Ramos (cell line): ENCODE results near the gene ABHD8.

ENCODE experiments used
- in situ Hi-C: fragments of 300-500 bp; cut with MboI; formaldehyde crosslinking; loops from one replicate; pipeline ENCODE4 v1.14.3; 2022; ENCODE audit warnings: low sequenced_read_pairs; ENCODE audit not compliant: unreplicated experiment

Gene ABHD8

DNA sequence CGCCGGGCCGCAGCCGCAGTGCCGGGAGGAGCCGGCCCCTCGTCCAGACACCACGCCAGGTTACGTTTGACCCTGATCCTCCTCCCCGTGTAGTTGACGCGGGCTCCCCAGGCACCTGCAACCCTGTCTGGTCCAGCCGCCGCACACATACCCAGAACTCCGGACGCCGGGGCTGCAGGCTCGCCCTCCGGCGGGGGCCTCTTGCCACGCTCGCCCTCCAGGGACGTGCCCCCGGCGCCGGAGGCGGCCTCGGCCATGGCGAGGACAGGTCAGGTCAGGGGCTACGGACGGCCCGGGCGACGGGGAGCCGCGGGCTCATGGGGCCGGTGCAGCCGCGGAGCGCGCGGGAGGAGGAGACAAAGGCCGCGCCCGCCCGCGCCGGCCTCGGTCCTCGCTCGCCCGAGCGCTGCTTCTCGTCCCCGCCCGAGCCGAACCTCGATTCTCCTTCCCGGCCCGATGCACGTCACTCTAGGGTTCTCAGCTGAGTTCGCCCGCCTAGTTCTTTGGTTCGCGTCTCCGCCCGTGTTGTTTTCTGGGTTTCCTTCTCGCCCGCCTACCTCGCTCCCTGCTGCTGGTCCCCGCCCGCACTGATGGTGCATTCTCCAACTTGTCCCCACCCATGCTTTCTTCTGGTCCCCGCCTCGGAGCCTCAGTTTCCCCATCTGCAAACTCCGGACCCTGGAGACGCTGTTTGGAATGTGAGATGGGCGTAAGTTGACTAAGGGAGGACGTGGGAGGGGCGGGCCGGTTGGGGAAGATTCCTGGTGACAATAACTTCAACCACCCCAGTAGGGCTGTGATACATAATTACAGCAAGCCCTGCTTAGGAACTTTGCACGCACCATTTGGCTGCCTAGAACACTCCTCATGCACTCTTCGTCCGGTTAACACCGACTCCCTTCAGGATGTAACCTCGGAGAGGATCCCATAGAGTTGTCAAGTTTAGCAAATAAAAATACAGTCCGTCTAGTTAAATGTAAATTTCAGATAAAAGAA lies 31.5 kb upstream of the ABHD8 start, which contains the start of gene ANO8:
Gene ANO8, minus strand, starts transcription at position 442 of the 996 bp plus-strand sequence. Its CDS starts 185 bp downstream, at position 257.
- in situ Hi-C loops: no loop called here

GRCh38 chr19:17333611-17334413 lies 30.6 kb upstream of the ABHD8 start:
- in situ Hi-C loops: no loop called here

DNA sequence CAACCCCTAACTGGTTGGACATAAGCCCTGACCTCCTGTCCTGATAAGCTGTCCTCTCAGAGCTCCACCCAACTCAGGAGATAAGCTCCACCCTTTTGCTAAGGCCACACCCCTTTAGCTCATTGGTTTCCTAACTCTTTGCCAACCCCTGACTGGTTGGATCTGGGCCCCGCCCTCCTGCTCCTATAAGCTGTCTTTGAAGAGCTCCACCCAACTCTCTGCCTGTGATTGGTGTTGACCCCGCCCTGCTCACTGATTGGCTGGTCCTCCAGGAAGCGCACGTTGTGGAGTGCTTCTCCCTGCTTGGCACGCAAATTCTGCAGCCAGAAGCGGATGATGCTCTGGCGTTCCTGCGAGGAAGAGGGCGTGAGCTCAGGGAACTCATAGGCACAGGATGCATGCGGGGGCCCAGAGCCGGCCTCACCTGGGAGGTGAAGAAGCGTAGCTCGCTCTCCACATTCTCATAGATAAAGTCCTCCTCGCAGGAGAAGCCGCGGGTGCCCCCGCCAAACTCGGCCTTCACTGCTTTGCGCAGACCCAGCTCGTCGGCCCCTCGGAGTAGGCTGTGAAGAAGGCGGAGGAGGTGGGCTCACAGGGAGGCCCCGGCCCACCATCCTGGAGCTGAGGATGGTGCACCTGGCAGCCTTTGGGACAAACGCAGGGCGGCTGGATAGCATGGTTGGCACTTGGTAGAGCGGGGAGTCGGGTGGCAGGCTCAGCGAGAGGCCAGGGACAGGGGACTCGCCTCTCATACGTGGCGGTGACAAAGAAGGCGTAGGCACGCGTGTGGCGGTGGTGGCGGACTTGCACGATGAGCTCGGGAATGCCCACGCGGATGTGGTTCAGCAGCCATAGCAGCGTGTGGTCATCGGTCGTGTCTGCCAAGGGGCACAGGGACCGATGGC lies 29.7 kb upstream of the ABHD8 start:
- in situ Hi-C loops: no loop called here

DNA sequence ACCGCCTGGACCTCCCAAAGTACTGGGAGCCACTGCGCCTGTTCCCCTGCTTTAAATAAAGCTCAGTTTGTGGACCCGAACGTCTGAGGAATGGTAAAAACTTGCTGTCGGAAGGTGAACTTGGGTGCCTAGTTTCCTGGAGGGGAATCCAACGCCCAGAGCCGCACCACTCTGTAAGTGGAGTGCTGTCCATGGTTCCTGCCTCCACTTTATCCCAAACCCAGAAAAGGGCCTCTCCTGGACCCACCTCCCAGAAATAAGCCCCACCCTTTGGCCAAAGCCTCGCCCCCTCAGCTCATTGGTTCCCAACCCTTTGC lies 29.1 kb upstream of the ABHD8 start:
- in situ Hi-C loops: no loop called here

DNA sequence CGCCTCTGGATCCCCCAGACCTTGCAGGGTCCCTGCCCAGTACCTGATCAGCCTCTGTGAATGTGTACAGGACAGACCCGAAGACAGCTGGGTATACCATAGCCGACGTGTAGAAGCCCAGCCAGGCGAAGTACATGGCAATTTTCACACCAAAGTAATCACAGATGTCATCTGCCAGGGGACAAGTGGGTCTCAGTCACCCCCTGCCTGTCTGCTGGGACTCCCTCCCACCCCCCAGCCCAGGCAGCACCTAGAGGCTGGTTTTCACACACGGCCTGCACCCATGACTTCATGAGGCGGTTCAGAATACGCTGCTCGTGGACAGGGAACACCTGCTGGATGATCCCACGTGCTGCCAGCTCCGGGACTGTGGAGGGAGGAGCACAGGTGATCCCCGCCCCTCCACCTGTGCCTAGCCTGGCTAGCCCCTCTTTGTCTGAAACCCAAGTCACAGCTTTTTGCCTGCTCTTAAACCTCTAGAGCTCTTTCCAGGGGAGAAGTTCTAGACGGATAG lies 27.9 kb upstream of the ABHD8 start:
- in situ Hi-C loops: no loop called here

DNA sequence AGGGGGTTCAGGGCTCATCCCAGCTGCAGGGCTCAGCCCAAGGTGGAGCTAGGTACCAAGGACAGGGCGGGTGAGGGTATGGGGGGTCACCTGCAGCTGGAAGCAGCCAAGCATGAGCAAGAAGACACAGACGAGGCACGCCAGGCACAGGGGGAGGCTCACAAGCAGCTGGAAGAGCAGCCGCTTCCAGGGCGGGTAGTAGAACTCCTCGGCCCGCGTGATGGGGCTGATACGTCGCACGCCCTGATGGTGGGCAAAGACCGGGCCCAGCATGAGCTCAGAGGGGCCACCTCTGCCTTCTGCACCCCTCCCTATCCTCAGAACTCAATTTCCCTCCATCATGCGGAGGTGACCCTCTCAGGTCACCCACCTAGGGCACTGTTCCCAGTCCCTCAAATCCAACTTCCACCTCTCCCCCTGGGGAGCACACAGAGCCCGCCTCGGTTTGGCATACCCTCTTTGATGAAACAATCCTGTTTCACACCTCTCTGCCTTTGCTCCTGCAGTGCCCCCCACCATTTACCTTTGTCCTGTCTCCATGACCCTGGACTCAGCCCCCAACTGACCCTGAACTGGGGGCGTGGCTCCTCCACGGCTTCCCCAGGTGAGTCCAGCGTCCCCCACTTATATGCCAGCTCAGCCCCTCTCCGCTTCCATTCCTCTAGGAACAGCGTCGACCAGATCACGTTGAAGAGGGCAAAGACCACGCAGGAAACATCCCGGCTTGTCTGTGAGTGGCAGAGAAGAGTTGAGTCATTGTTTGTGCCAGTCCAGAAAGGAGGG lies 27.2 kb upstream of the ABHD8 start:
- in situ Hi-C loops: no loop called here

DNA sequence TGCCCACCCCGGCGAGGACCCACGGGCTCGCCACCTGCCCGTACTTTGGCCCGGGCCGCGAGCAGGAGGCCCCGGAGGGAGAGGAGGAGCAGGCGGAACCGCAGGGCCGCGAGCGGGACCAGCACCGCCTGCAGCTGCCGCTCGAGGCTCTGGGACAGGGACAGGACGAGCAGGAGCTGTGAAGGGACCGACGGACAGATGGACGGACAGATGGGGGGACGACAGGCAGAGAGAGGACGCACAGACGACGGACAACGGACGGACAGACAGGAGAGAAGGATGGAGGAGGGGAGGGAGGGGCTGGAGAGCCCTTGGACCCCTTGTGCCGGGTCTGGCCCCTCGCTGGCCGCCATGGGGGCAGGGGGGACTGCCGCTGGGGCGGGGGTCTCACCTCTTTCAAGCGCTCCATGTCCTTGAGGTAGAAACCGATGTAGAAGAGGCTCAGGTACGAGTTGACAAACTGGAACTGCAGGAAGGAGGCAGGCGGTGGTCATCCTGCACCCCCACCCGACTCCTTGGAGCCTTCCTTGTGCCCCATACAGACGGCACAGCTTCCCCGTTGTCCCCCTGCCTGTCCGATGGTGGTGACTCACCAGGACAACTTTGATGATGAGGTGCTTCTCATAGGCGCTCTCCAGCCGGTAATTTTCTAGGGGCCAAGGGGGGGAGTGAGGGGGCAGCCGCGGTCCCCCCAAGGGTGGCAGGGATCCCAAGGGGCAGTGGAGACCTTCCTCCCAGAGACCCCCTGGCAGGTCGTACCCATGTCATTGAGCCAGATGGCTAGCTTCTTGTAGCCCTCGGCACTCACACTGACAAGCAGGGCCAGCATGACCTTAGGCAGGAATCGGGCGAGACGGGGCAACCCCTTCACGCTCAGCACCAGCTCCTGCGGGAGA lies 26.4 kb upstream of the ABHD8 start:
- in situ Hi-C loops: no loop called here

GRCh38 chr19:17328517-17329365 lies 25.5 kb upstream of the ABHD8 start:
- in situ Hi-C loops: no loop called here

DNA sequence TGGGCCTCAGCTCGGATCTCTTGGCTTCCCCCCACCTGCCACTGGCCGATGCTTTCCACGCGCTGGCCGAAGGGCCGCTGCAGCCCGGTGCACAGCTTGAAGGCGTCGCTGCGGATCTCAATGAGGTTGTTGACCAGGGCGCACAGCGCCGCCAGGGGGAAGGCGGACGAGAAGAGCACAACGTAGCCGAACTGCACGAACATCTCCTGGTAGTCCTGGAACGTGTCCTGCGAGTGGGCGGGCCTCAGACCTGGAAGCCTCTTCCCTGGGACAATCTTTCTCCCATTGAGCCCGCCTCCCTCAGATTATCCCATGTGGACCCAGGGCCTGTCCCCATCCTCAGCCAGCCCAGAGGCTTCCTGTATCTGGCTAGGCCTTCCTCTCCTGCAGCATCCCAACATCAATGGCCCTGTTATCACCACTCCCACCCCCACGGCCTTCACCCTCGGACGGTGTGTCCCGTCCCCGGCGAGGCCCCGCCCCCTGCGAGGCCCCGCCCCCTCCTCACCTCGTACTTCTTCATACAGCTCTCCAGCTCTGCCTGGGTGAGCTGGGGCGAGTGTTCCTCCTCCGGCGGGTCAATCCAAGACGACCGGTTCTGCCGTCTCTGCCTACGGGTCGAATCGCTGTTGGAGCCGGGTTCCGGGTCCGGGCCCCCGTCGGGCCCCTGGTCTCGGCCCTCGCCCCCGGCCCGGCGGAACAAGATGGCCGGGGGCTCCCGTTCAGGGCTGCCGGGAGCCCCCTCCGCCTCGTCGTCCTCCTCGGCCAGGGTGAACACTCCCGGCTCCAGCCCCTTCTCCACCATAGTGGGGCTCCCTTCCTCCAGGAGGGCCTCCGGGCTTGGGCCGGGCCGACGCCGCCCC lies 24.7 kb upstream of the ABHD8 start:
- in situ Hi-C loops: no loop called here

- in situ Hi-C loops: no loop called here
Observed at GRCh38 chr19:17327068-17327653, 23.9 kb upstream of the ABHD8 start.

DNA sequence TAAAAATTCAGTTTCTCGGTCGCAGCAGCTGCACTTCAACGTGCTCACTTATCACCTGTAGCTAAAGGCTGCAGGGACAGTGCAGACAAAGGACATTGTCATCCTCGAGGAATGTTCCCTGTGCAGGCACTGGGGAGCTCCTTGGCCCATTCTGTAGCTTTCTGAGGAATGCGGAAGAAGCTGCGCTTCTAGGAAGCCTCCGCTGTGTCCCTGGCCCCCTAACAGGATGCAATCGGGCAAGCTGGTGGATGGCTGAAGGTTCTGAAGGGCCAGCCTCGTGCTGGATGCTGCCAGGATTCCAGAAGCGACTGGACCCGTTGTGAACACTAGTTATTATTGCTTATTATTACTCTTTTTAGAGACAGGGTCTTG lies 23.4 kb upstream of the ABHD8 start:
- in situ Hi-C loops: no loop called here

DNA sequence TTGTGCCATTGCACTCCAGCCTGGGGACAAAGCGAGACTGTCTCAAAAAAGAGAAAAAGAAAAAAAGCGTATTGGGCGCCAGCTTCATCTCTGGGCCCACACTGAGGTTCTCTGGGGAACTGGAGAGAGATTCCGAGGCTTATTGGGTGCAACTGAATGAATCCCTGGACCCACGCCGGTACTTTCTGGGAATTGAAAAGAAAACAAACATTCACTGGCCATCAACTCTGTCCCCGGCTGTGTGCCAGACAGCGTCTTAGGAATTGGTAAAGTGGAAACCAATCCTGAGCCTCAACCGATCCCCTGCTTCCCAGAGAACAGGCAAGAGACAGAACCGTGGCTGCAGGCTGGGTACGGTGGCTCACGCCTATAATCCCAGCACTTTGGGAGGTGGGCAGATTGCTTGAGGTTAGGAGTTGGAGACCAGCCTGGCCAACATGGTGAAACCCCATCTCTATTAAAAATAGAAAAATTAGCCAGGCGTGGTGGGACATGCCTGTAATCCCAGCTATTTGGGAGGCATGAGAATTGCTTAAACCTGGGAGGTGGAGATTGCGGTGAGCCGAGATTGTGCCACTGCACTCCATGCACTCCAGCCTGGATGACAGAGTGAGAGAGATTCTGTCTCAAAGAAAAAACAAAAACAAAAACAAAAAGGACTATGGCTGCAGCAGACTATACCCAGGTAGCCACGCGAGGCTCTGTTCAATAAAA lies 22.8 kb upstream of the ABHD8 start:
- in situ Hi-C loops: no loop called here

GRCh38 chr19:17325133-17325532 lies 21.9 kb upstream of the ABHD8 start:
- in situ Hi-C loops: no loop called here

DNA sequence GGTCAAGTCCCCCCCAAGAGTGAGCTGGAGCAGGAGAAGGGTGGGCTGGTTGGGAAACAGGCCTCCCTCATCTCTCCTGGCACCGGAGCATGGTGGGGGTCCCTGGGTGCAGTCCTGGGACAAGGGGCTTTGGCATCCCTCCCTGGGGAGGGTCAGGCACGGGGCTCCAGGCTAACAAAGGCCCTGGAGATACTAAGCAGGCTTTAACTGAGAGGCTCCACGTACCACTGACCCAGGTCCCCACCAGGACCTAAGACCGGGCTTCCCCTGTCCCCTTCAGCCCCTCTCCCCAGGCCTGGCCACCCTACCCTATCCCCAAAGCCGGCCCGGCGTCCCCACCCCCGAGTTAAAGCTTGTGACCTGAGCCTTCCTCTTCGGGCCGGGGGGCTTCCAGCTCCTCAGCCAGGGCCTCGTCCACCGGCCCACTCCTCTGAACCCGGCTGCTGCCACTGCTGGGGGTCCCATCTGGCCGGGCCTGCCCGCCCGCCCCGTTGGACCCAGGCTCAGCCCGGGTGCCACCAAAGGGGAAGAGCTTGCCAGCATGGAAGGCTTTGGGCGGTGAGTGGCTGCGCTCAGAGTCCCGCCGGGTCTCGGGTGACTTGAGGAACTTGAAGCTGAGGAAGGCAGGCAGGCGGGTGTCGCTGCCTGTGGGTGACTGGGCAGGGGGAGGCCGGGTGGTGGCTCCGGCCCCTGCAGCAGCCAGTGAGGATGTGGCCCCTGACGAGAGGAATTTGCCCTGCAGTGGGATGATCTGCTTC lies 21.3 kb upstream of the ABHD8 start:
- in situ Hi-C loops: no loop called here

- in situ Hi-C loops: no loop called here
Observed at GRCh38 chr19:17323964-17324332, 20.7 kb upstream of the ABHD8 start.
